Activated naive CD4-positive, alpha-beta T cell treated with anti-CD3 and anti-CD28 coated beads, Interleukin-2, amount 50 U/mL, for 72 hours (primary cell): ENCODE measurements around the gene ZNF22. TPM values are rescaled to one million over a fixed set of nuclear protein-coding genes. Genes with fewer than 3 reads are reported as not detected.

Experiments
- ATAC-seq, 2 donors: fragments of 150-1000 bp; cut with Tn5 transposase; 2 replicates each; pipeline ENCODE4 v1.10.0; 2021; ENCODE audit warnings: mild to moderate bottlenecking in 2 of 2, moderate library complexity in 2 of 2
- DNase-seq, 2 donors: peaks; one replicate each; pipeline ENCODE4 v3.0.0; 2021 to 2022; ENCODE audit warnings: low spot score in 2 of 2
- H3K27ac Mint-ChIP-seq, 2 donors: one replicate each; pipeline ENCODE4 v1.8.0; 2022; ENCODE audit warnings: mild to moderate bottlenecking in 2 of 2, mixed read lengths in 2 of 2
- H3K36me3 Mint-ChIP-seq, 2 donors: one replicate each; pipeline ENCODE4 v1.8.0; 2022; ENCODE audit warnings: mixed read lengths in 2 of 2
- H3K9me3 Mint-ChIP-seq, 2 donors: one replicate each; pipeline ENCODE4 v1.8.0; 2022; ENCODE audit warnings: mixed read lengths in 2 of 2
- total RNA-seq, 2 donors: library from RNA; stranded (reverse); gene quantifications; one replicate each; pipeline ENCODE4 v1.2.3, GENCODE V29; 2022

Gene ZNF22
- total RNA-seq, 2 donors from 2014 or later, result 3.1 to 20.9 TPM

GRCh38 chr10:44982114-44982460 lies 18.6 kb upstream of the ZNF22 start:
- Mint-ChIP-seq H3K36me3 (no peaks in the 10 kb centered on the region), H3K9me3 (no peaks in the 10 kb centered on the region), H3K27ac (no peak overlapping the region)
- DNase-seq, result no peak
- no peak for ATAC-seq

GRCh38 chr10:44982496-44982895 lies 18.2 kb upstream of the ZNF22 start:
- no peaks in the 10 kb centered on the region for H3K9me3 Mint-ChIP-seq
- ATAC-seq (no peak), DNase-seq (no peak)
- H3K27ac Mint-ChIP-seq, result peak overlapping the region in 1 of 2 donors; percentile 74
- H3K36me3 Mint-ChIP-seq, result no peaks in the 10 kb centered on the region

- ATAC-seq (no peak), DNase-seq (no peak)
- H3K36me3 Mint-ChIP-seq, result no peaks in the 10 kb centered on the region
- H3K27ac Mint-ChIP-seq, result peak overlapping the region; percentile 67 to 74
- no peaks in the 10 kb centered on the region for H3K9me3 Mint-ChIP-seq
Measured at GRCh38 chr10:44983066-44983894, 17.4 kb upstream of the ZNF22 start.

GRCh38 chr10:44983895-44984278 lies 16.8 kb upstream of the ZNF22 start:
- H3K36me3 Mint-ChIP-seq, result no peaks in the 10 kb centered on the region
- DNase-seq, result peak in 1 of 2 donors; percentile 47

GRCh38 chr10:44984671-44985101 lies 16.0 kb upstream of the ZNF22 start:
- Mint-ChIP-seq H3K27ac (no peak overlapping the region), H3K36me3 (no peaks in the 10 kb centered on the region), H3K9me3 (no peaks in the 10 kb centered on the region)
- DNase-seq, result peak in 1 of 2 donors; percentile 52
- ATAC-seq, result no peak

More at GRCh38 chr10:44983895-44984278, 16.8 kb upstream of the ZNF22 start:
- H3K27ac Mint-ChIP-seq, result peak overlapping the region; percentile 67 to 79
- no peaks in the 10 kb centered on the region for H3K9me3 Mint-ChIP-seq
- ATAC-seq, result no peak

GRCh38 chr10:44985175-44985681 lies 15.5 kb upstream of the ZNF22 start:
- H3K27ac Mint-ChIP-seq, result no peak overlapping the region
- no peak for ATAC-seq
- DNase-seq, result no peak
- no peaks in the 10 kb centered on the region for H3K36me3 Mint-ChIP-seq
- H3K9me3 Mint-ChIP-seq, result no peaks in the 10 kb centered on the region

- ATAC-seq, result no peak
- no peaks in the 10 kb centered on the region for H3K9me3 Mint-ChIP-seq
- H3K27ac Mint-ChIP-seq, result no peak overlapping the region
Measured at GRCh38 chr10:44986179-44986578, 14.5 kb upstream of the ZNF22 start.

GRCh38 chr10:44986670-44987069 lies 14.1 kb upstream of the ZNF22 start:
- DNase-seq (no peak), ATAC-seq (no peak)
- Mint-ChIP-seq H3K36me3 (no peaks in the 10 kb centered on the region), H3K9me3 (no peaks in the 10 kb centered on the region), H3K27ac (no peak overlapping the region)

More at GRCh38 chr10:44986179-44986578, 14.5 kb upstream of the ZNF22 start:
- DNase-seq, result peak in 1 of 2 donors; percentile 4
- H3K36me3 Mint-ChIP-seq, result no peaks in the 10 kb centered on the region

GRCh38 chr10:44988957-44989585 lies 11.7 kb upstream of the ZNF22 start:
- Mint-ChIP-seq H3K27ac (no peak overlapping the region), H3K9me3 (no peaks in the 10 kb centered on the region), H3K36me3 (no peaks in the 10 kb centered on the region)
- DNase-seq (no peak), ATAC-seq (no peak)

- Mint-ChIP-seq H3K36me3 (no peaks in the 10 kb centered on the region), H3K27ac (no peak overlapping the region), H3K9me3 (no peaks in the 10 kb centered on the region)
- no peak for ATAC-seq
- no peak for DNase-seq
Measured at GRCh38 chr10:44989597-44990301, 11.0 kb upstream of the ZNF22 start.

- Mint-ChIP-seq H3K36me3 (no peaks in the 10 kb centered on the region), H3K27ac (no peak overlapping the region), H3K9me3 (no peaks in the 10 kb centered on the region)
- ATAC-seq (no peak), DNase-seq (no peak)
Measured at GRCh38 chr10:44990302-44990655, 10.4 kb upstream of the ZNF22 start.

- H3K27ac Mint-ChIP-seq, result no peak overlapping the region
- no peaks in the 10 kb centered on the region for H3K36me3 Mint-ChIP-seq
- DNase-seq (peak in 1 of 2 donors; percentile 0), ATAC-seq (no peak)
- no peaks in the 10 kb centered on the region for H3K9me3 Mint-ChIP-seq
Measured at GRCh38 chr10:44990965-44991364, 9.8 kb upstream of the ZNF22 start.

GRCh38 chr10:44991571-44991970 lies 9.2 kb upstream of the ZNF22 start:
- DNase-seq (no peak), ATAC-seq (no peak)
- Mint-ChIP-seq H3K27ac (no peak overlapping the region), H3K36me3 (no peaks in the 10 kb centered on the region), H3K9me3 (no peaks in the 10 kb centered on the region)

- no peak overlapping the region for H3K27ac Mint-ChIP-seq
- no peak for ATAC-seq
- H3K9me3 Mint-ChIP-seq, result no peaks in the 10 kb centered on the region
- H3K36me3 Mint-ChIP-seq, result no peaks in the 10 kb centered on the region
- DNase-seq, result peak in 1 of 2 donors; percentile 0
Measured at GRCh38 chr10:44992070-44992731, 8.5 kb upstream of the ZNF22 start.

GRCh38 chr10:44992732-44993225 lies 7.9 kb upstream of the ZNF22 start:
- Mint-ChIP-seq H3K36me3 (no peaks in the 10 kb centered on the region), H3K27ac (no peak overlapping the region), H3K9me3 (no peaks in the 10 kb centered on the region)
- no peak for ATAC-seq
- no peak for DNase-seq

GRCh38 chr10:44993226-44993921 lies 7.3 kb upstream of the ZNF22 start:
- Mint-ChIP-seq H3K36me3 (no peaks in the 10 kb centered on the region), H3K27ac (no peak overlapping the region), H3K9me3 (no peaks in the 10 kb centered on the region)
- ATAC-seq, result no peak
- no peak for DNase-seq
